Smooth muscle cell (in vitro differentiated cells): ENCODE measurements around the gene CYLD. TPM values are rescaled to one million over a fixed set of nuclear protein-coding genes. Genes with fewer than 3 reads are reported as not detected.

Experiments used
- DNase-seq: peaks from one replicate; lab custom pipeline; 2025; ENCODE audit not compliant: unreplicated experiment; lab: John Stamatoyannopoulos, UW
- H2AFZ ChIP-seq: fragments of 200-600 bp; sonication (generic); 2 replicates; pipeline ENCODE4 v1.6.0; 2016; ENCODE audit warnings: antibody characterized with exemption, low read depth, mild to moderate bottlenecking
- H3F3A ChIP-seq: fragments of 200-600 bp; sonication (generic); 2 replicates; pipeline ENCODE4 v1.6.0; 2017; ENCODE audit warnings: antibody characterized with exemption, low read depth
- H3K27ac ChIP-seq: fragments of 200-600 bp; sonication (generic); 2 replicates; pipeline ENCODE4 v1.5.1; 2016; ENCODE audit warnings: low read depth, mild to moderate bottlenecking
- H3K27me3 ChIP-seq: fragments of 200-600 bp; sonication (generic); 2 replicates; pipeline ENCODE4 v1.6.1; 2016; ENCODE audit warnings: low read depth, mild to moderate bottlenecking
- H3K36me3 ChIP-seq: fragments of 200-600 bp; sonication (generic); 2 replicates; pipeline ENCODE4 v1.5.1; 2016; ENCODE audit warnings: low read depth
- H3K4me1 ChIP-seq: fragments of 200-600 bp; sonication (generic); 2 replicates; pipeline ENCODE4 v1.5.1; 2016; ENCODE audit warnings: low read depth
- H3K4me2 ChIP-seq: fragments of 200-600 bp; sonication (generic); 2 replicates; pipeline ENCODE4 v1.6.0; 2016; ENCODE audit warnings: mild to moderate bottlenecking
- H3K4me3 ChIP-seq: fragments of 200-600 bp; sonication (generic); 2 replicates; pipeline ENCODE4 v1.5.1; 2016; ENCODE audit warnings: mild to moderate bottlenecking
- H3K79me2 ChIP-seq: fragments of 200-600 bp; sonication (generic); 2 replicates; pipeline ENCODE4 v1.6.0; 2016; ENCODE audit warnings: low read depth, mild to moderate bottlenecking
- H3K9ac ChIP-seq: fragments of 200-600 bp; sonication (generic); 2 replicates; pipeline ENCODE4 v1.6.0; 2016; ENCODE audit warnings: low read depth
- H3K9me3 ChIP-seq: fragments of 200-600 bp; sonication (generic); replicated peaks from 2 replicates; pipeline ENCODE4 v1.5.1; 2016; ENCODE audit warnings: low read depth
- H4K20me1 ChIP-seq: fragments of 200-600 bp; sonication (generic); 2 replicates; pipeline ENCODE4 v1.6.0; 2016; ENCODE audit warnings: low read depth
- WGBS: methylation state at CpG from one replicate; pipeline ENCODE4 v1.1.7; 2016; ENCODE audit warnings: low lambda C conversion rate; 5-methylcytosine and 5-hydroxymethylcytosine counted together
- polyA plus RNA-seq: library from polyadenylated mRNA; unstranded; fragments of >200 nt; fragmentation: Nextera tagmentation; extraction: Ambion mirVana; gene quantifications from 2 replicates; pipeline ENCODE4 v1.2.1, GENCODE V29; 2016
- total RNA-seq: library from RNA; depleted of rRNA; stranded (reverse); fragments of >200 nt; gene quantifications from 2 replicates; pipeline ENCODE4 v1.2.3, GENCODE V29; 2014
- TF ChIP-seq, protein P1 (sequence below): fragments of 200-600 bp; sonication (generic); IDR thresholded peaks from 2 replicates; pipeline ENCODE4 v1.5.1; 2017; ENCODE audit warnings: borderline replicate concordance, mild to moderate bottlenecking, antibody characterized with exemption; ENCODE audit not compliant: insufficient read depth, poor library complexity, severe bottlenecking

Gene CYLD
- total and polyA plus RNA-seq, 2 experiments from 2014 or later: 11.3 to 13.8 TPM

GRCh38 chr16:50821586-50821985, 79.7 kb downstream of the CYLD start:
- Histone ChIP-seq H3F3A (no peaks in the 10 kb centered on the region), H3K27ac (no peak overlapping the region), H3K4me1 (no peaks in the 10 kb centered on the region), H4K20me1 (no peaks in the 10 kb centered on the region), H2AFZ (no peak overlapping the region), H3K9me3 (no peaks in the 10 kb centered on the region), H3K79me2 (no peaks in the 10 kb centered on the region), H3K4me2 (no peak overlapping the region), H3K9ac (no peak overlapping the region), H3K27me3 (no peaks in the 10 kb centered on the region), H3K36me3 (no peaks in the 10 kb centered on the region), H3K4me3 (no peak overlapping the region)
- TF ChIP-seq, protein P1, sequence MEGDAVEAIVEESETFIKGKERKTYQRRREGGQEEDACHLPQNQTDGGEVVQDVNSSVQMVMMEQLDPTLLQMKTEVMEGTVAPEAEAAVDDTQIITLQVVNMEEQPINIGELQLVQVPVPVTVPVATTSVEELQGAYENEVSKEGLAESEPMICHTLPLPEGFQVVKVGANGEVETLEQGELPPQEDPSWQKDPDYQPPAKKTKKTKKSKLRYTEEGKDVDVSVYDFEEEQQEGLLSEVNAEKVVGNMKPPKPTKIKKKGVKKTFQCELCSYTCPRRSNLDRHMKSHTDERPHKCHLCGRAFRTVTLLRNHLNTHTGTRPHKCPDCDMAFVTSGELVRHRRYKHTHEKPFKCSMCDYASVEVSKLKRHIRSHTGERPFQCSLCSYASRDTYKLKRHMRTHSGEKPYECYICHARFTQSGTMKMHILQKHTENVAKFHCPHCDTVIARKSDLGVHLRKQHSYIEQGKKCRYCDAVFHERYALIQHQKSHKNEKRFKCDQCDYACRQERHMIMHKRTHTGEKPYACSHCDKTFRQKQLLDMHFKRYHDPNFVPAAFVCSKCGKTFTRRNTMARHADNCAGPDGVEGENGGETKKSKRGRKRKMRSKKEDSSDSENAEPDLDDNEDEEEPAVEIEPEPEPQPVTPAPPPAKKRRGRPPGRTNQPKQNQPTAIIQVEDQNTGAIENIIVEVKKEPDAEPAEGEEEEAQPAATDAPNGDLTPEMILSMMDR: no peak
- DNase-seq: no peak
- 91% methylated on average over 6 of the region's 6 CpGs for WGBS

- TF ChIP-seq, protein P1: no peak
- H3K4me1 ChIP-seq: no peaks in the 10 kb centered on the region
- no peak for DNase-seq
- no peak overlapping the region for H3K4me3 ChIP-seq
- no peak overlapping the region for H2AFZ ChIP-seq
- H3K9me3 ChIP-seq: no peaks in the 10 kb centered on the region
- H3K9ac ChIP-seq: no peak overlapping the region
- no peaks in the 10 kb centered on the region for H3K79me2 ChIP-seq
- 87% methylated on average over 9 of the region's 9 CpGs for WGBS
- no peak overlapping the region for H3K27ac ChIP-seq
- no peaks in the 10 kb centered on the region for H3K36me3 ChIP-seq
- no peak overlapping the region for H3K4me2 ChIP-seq
- H4K20me1 ChIP-seq: no peaks in the 10 kb centered on the region
- no peaks in the 10 kb centered on the region for H3K27me3 ChIP-seq
- H3F3A ChIP-seq: no peaks in the 10 kb centered on the region
Measured at GRCh38 chr16:50822671-50823070, 80.8 kb downstream of the CYLD start.

DNA sequence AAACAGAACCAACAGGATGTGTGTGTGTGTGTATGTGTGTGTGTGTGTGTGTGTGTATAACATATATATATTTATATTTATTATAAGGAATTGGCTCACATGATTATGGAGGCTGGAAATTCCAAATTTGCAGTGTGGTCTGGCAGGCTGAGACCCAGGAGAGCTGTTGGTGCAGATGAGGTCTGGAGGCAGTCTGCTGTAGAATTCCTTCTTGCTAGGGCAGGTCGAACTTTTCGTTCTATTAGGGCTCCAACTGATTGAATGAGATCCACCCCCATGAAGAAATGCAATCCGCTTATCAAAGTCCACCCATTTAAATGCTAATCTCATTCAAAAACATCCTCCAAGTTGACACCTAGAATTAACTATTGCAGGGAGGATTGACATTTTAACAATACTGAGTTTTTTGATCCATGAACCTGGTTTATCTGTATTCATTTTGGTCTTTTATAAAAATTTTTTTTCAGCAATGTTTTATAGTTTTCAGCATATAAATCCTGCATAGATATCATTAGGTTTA, 85.0 kb downstream of the CYLD start:
- no peak overlapping the region for H3K27ac ChIP-seq
- no peaks in the 10 kb centered on the region for H3K79me2 ChIP-seq
- no peak overlapping the region for H3K9ac ChIP-seq
- no peak overlapping the region for H3K4me2 ChIP-seq
- no peak overlapping the region for H2AFZ ChIP-seq
- 70% methylated on average over 3 of the region's 3 CpGs for WGBS
- TF ChIP-seq, protein P1: no peak
- no peaks in the 10 kb centered on the region for H3K27me3 ChIP-seq
- H3F3A ChIP-seq: no peaks in the 10 kb centered on the region
- H3K4me1 ChIP-seq: no peaks in the 10 kb centered on the region
- H3K4me3 ChIP-seq: no peak overlapping the region
- DNase-seq: no peak
- H3K9me3 ChIP-seq: no peaks in the 10 kb centered on the region
- no peaks in the 10 kb centered on the region for H4K20me1 ChIP-seq
- no peaks in the 10 kb centered on the region for H3K36me3 ChIP-seq

GRCh38 chr16:50828164-50828702, 86.3 kb downstream of the CYLD start:
- WGBS: 91% methylated on average over 1 of the region's 1 CpG
- TF ChIP-seq, protein P1: no peak
- Histone ChIP-seq H3K9me3 (no peaks in the 10 kb centered on the region), H3K27me3 (no peaks in the 10 kb centered on the region), H3K4me1 (no peaks in the 10 kb centered on the region), H3K9ac (no peak overlapping the region), H3K4me3 (no peak overlapping the region), H3K27ac (no peak overlapping the region), H3F3A (no peaks in the 10 kb centered on the region), H3K36me3 (no peaks in the 10 kb centered on the region), H4K20me1 (no peaks in the 10 kb centered on the region), H2AFZ (no peak overlapping the region), H3K4me2 (no peak overlapping the region), H3K79me2 (no peaks in the 10 kb centered on the region)
- DNase-seq: no peak
